Liver (tissue), 9 donors: ENCODE measurements around the gene DBI. TPM values are rescaled to one million over a fixed set of nuclear protein-coding genes. Genes with fewer than 3 reads are reported as not detected.

Source experiments
- DNase-seq: peaks from one replicate; pipeline ENCODE4 v3.0.0-alpha.2; 2017; ENCODE audit warnings: low spot score
- H3K27ac ChIP-seq, 2 donors: one replicate each; pipeline ENCODE4 v1.7.0; 2013; ENCODE audit warnings: inconsistent platforms in 2 of 2, low read length in 2 of 2, control low read depth in 1 of 2, low read depth in 1 of 2, mild to moderate bottlenecking in 1 of 2
- H3K27me3 ChIP-seq, 4 donors: one replicate each; pipeline versions ENCODE4 v1.6.1 to v1.7.0; 2013; ENCODE audit warnings: low read length in 3 of 4, inconsistent platforms in 1 of 4, mild to moderate bottlenecking in 1 of 4, moderate library complexity in 1 of 4; ENCODE audit not compliant: control insufficient read depth in 4 of 4, insufficient read depth in 4 of 4
- H3K36me3 ChIP-seq, 4 donors: one replicate each; pipeline versions ENCODE4 v1.6.1 to v1.7.0; 2013; ENCODE audit warnings: low read length in 3 of 4, mild to moderate bottlenecking in 3 of 4, low read depth in 1 of 4, moderate library complexity in 1 of 4; ENCODE audit not compliant: control insufficient read depth in 4 of 4, insufficient read depth in 3 of 4
- H3K4me1 ChIP-seq, 4 donors: one replicate each; pipeline versions ENCODE4 v1.6.1 to v1.7.0; 2013; ENCODE audit warnings: low read length in 3 of 4, mild to moderate bottlenecking in 3 of 4, moderate library complexity in 1 of 4; ENCODE audit not compliant: control insufficient read depth in 4 of 4, insufficient read depth in 4 of 4
- H3K4me3 ChIP-seq, 3 donors: one replicate each; pipeline versions ENCODE4 v1.6.1 to v1.7.0; 2013; ENCODE audit warnings: low read length in 3 of 3, control low read depth in 1 of 3, low read depth in 1 of 3, mild to moderate bottlenecking in 1 of 3
- H3K9ac ChIP-seq, 2 donors: one replicate each; pipeline ENCODE4 v1.7.0; 2013; ENCODE audit warnings: low read length in 2 of 2, mild to moderate bottlenecking in 2 of 2, moderate library complexity in 2 of 2, control low read depth in 1 of 2, low read depth in 1 of 2
- H3K9me3 ChIP-seq, 4 donors: one replicate each; pipeline versions ENCODE4 v1.6.1 to v1.7.0; 2013; ENCODE audit warnings: low read length in 3 of 4; ENCODE audit not compliant: control insufficient read depth in 4 of 4
- FOXA2 ChIP-seq: IDR thresholded peaks from 2 replicates; pipeline ENCODE4 v1.6.1; 2016; ENCODE audit warnings: antibody characterized with exemption
- HNF4A ChIP-seq, 2 donors: conservative IDR thresholded peaks; 2 replicates each; pipeline ENCODE4 v1.6.1; 2016; ENCODE audit warnings: antibody characterized with exemption in 2 of 2, mild to moderate bottlenecking in 2 of 2
- RXRA ChIP-seq, 2 donors: IDR thresholded peaks; 2 replicates each; pipeline ENCODE4 v1.6.1; 2017 to 2018; ENCODE audit warnings: antibody characterized with exemption in 2 of 2, mild to moderate bottlenecking in 1 of 2
- TAF1 ChIP-seq: conservative IDR thresholded peaks from 2 replicates; pipeline ENCODE4 v1.6.1; 2016; ENCODE audit warnings: antibody characterized with exemption, mild to moderate bottlenecking
- YY1 ChIP-seq: IDR thresholded peaks from 2 replicates; pipeline ENCODE4 v1.6.1; 2016; ENCODE audit warnings: antibody characterized with exemption, mild to moderate bottlenecking
- polyA plus RNA-seq, 2 donors: library from polyadenylated mRNA; stranded (reverse) in 1 of 2; unstranded in 1 of 2; fragments of 200-250 nt in 1 of 2; fragments of >200 nt in 1 of 2; fragmentation: Nextera tagmentation in 1 of 2; extraction: Ambion mirVana in 1 of 2; gene quantifications; one replicate each; pipeline versions ENCODE4 v1.2.1 to v1.2.3, GENCODE V29; 2013 to 2015
- total RNA-seq, 2 donors: library from RNA; depleted of rRNA; stranded (reverse); fragments of >200 nt; gene quantifications; one replicate each; pipeline ENCODE4 v1.2.3, GENCODE V29; 2014
- TF ChIP-seq, protein P1 (sequence below): fragments of 150-350 bp; IDR thresholded peaks from 2 replicates; pipeline ENCODE4 v1.5.1; 2017; ENCODE audit warnings: improper control_type of control experiment, low read depth, low read length; ENCODE audit not compliant: missing input control
- TF ChIP-seq, protein P2 (sequence below): IDR thresholded peaks from 2 replicates; pipeline ENCODE4 v1.6.1; 2016; ENCODE audit warnings: antibody characterized with exemption, mild to moderate bottlenecking
- TF ChIP-seq, protein P3 (sequence below): IDR thresholded peaks from 2 replicates; pipeline ENCODE4 v1.6.1; 2016; ENCODE audit warnings: antibody characterized with exemption
- donor health status: healthy.
- donor health status: healthy.
- donor health status: healthy.
- donor health status: healthy.
- donor health status: healthy.

DBI gene
- total and polyA plus RNA-seq, 4 donors = 134 to 900 (median 356) TPM

DNA sequence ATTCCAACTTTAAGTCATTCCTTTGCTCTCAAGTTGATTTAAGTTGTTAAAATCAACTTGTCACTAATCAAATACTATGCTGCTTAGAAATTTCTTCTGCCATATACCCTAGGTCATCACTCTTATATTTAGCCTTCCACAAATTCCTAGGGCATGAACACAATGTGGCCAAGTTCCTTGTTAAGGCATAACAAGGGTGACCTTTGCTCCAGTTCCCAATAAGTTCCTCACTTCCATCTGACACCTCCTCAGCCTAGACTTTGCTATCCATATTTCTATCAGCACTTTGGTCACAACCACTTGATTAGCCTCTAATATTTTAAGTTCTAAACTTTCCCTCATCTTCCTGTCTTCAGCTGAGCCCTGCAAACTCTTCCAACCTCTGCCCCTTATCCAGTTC, 55.0 kb downstream of the DBI start:
- Histone ChIP-seq H3K27me3 (no peaks in the 10 kb centered on the region), H3K4me3 (no peak overlapping the region), H3K9ac (no peak overlapping the region), H3K9me3 (no peaks in the 10 kb centered on the region), H3K36me3 (no peaks in the 10 kb centered on the region), H3K27ac (no peak overlapping the region), H3K4me1 (peaks cover 8 to 11% (median 9%) of the 10 kb centered on the region in 4 donors)
- no peak for TF ChIP-seq TAF1
- no peak for TF ChIP-seq RXRA (IDR thresholded peaks at IDR 0.05)
- TF ChIP-seq, protein P1, sequence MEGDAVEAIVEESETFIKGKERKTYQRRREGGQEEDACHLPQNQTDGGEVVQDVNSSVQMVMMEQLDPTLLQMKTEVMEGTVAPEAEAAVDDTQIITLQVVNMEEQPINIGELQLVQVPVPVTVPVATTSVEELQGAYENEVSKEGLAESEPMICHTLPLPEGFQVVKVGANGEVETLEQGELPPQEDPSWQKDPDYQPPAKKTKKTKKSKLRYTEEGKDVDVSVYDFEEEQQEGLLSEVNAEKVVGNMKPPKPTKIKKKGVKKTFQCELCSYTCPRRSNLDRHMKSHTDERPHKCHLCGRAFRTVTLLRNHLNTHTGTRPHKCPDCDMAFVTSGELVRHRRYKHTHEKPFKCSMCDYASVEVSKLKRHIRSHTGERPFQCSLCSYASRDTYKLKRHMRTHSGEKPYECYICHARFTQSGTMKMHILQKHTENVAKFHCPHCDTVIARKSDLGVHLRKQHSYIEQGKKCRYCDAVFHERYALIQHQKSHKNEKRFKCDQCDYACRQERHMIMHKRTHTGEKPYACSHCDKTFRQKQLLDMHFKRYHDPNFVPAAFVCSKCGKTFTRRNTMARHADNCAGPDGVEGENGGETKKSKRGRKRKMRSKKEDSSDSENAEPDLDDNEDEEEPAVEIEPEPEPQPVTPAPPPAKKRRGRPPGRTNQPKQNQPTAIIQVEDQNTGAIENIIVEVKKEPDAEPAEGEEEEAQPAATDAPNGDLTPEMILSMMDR = no peak
- no peak for TF ChIP-seq HNF4A (conservative IDR thresholded peaks at IDR 0.05)
- TF ChIP-seq FOXA2 = no peak
- TF ChIP-seq, protein P2, sequence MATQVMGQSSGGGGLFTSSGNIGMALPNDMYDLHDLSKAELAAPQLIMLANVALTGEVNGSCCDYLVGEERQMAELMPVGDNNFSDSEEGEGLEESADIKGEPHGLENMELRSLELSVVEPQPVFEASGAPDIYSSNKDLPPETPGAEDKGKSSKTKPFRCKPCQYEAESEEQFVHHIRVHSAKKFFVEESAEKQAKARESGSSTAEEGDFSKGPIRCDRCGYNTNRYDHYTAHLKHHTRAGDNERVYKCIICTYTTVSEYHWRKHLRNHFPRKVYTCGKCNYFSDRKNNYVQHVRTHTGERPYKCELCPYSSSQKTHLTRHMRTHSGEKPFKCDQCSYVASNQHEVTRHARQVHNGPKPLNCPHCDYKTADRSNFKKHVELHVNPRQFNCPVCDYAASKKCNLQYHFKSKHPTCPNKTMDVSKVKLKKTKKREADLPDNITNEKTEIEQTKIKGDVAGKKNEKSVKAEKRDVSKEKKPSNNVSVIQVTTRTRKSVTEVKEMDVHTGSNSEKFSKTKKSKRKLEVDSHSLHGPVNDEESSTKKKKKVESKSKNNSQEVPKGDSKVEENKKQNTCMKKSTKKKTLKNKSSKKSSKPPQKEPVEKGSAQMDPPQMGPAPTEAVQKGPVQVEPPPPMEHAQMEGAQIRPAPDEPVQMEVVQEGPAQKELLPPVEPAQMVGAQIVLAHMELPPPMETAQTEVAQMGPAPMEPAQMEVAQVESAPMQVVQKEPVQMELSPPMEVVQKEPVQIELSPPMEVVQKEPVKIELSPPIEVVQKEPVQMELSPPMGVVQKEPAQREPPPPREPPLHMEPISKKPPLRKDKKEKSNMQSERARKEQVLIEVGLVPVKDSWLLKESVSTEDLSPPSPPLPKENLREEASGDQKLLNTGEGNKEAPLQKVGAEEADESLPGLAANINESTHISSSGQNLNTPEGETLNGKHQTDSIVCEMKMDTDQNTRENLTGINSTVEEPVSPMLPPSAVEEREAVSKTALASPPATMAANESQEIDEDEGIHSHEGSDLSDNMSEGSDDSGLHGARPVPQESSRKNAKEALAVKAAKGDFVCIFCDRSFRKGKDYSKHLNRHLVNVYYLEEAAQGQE = no peak
- TF ChIP-seq YY1 = no peak
- TF ChIP-seq, protein P3, sequence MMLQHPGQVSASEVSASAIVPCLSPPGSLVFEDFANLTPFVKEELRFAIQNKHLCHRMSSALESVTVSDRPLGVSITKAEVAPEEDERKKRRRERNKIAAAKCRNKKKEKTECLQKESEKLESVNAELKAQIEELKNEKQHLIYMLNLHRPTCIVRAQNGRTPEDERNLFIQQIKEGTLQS = no peak
- DNase-seq = no peak

Other genes with a start within 250 kb of the DBI start
- not detected for gene C1QL2, start 208.2 kb upstream of the DBI start, total RNA-seq
- not detected for gene C1QL2, start 208.2 kb upstream of the DBI start, polyA plus RNA-seq
- 100 to 1,000 TPM in 1 of 2 donors, 10 to 100 TPM in 1; 44.4 to 153 TPM for gene STEAP3, start 143.1 kb upstream of the DBI start, total RNA-seq
- 100 to 1,000 TPM in 1 of 2 donors, 10 to 100 TPM in 1; 73.5 to 158 TPM for gene STEAP3, start 143.1 kb upstream of the DBI start, polyA plus RNA-seq
- gene C2orf76, start 143 bp upstream of the DBI start, total RNA-seq = 1 to 10 TPM; 2.7 to 5.2 TPM
- gene C2orf76, start 143 bp upstream of the DBI start, polyA plus RNA-seq = 1 to 10 TPM; 3.9 to 6.3 TPM
- gene TMEM37, start 64.9 kb downstream of the DBI start, total RNA-seq = 10 to 100 TPM; 17.6 to 30.3 TPM
- 100 to 1,000 TPM in 1 of 2 donors, 10 to 100 TPM in 1; 44.5 to 125 TPM for gene TMEM37, start 64.9 kb downstream of the DBI start, polyA plus RNA-seq
- under 1 TPM; 0.17 to 0.28 TPM for gene SCTR, start 157.5 kb downstream of the DBI start, total RNA-seq
- gene SCTR, start 157.5 kb downstream of the DBI start, polyA plus RNA-seq = under 1 TPM; 0.31 to 0.47 TPM
- 1 to 10 TPM in 1 of 2 donors, under 1 TPM in 1; 0.23 to 3.1 TPM for gene CFAP221, start 177.5 kb downstream of the DBI start, total RNA-seq
- 1 to 10 TPM; 1.1 to 1.2 TPM for gene CFAP221, start 177.5 kb downstream of the DBI start, polyA plus RNA-seq